DOHH2 (cell line): Measurements from ENCODE around the gene IMPG1.
A peak's percentile ranks its signal among the peaks of the same experiment; 100 is the strongest.

ENCODE experiments used
- H3F3A ChIP-seq: fragments of 200-600 bp; sonication (generic), shearing (Covaris generic); 2 replicates; pipeline ENCODE4 v1.6.0; 2016; ENCODE audit warnings: antibody characterized with exemption, mild to moderate bottlenecking; ENCODE audit not compliant: control insufficient read depth, insufficient read depth
- H3K27ac ChIP-seq: fragments of 200-600 bp; sonication (generic); 2 replicates; pipeline ENCODE4 v1.5.1; 2014; ENCODE audit warnings: low read depth, mild to moderate bottlenecking, low read length, moderate library complexity
- H3K27me3 ChIP-seq: fragments of 200-600 bp; sonication (generic); 2 replicates; pipeline ENCODE4 v1.6.1; 2014; ENCODE audit warnings: mild to moderate bottlenecking, low read length, mixed read lengths; ENCODE audit not compliant: control insufficient read depth
- H3K36me3 ChIP-seq: fragments of 200-600 bp; sonication (generic); 2 replicates; pipeline ENCODE4 v1.6.1; 2014; ENCODE audit warnings: mild to moderate bottlenecking, low read length, moderate library complexity, mixed read lengths; ENCODE audit not compliant: control insufficient read depth
- H3K4me1 ChIP-seq: fragments of 200-600 bp; sonication (generic); 2 replicates; pipeline ENCODE4 v1.6.1; 2014; ENCODE audit warnings: mild to moderate bottlenecking, low read length, mixed read lengths; ENCODE audit not compliant: control insufficient read depth
- H3K4me2 ChIP-seq: fragments of 200-600 bp; sonication (generic); 2 replicates; pipeline ENCODE4 v1.6.0; 2014; ENCODE audit warnings: mild to moderate bottlenecking, low read length, moderate library complexity
- H3K4me3 ChIP-seq: fragments of 200-600 bp; sonication (generic); 2 replicates; pipeline ENCODE4 v1.5.1; 2014; ENCODE audit warnings: mild to moderate bottlenecking, low read length, mixed read lengths
- H3K79me2 ChIP-seq: fragments of 200-600 bp; sonication (generic); 2 replicates; pipeline ENCODE4 v1.6.1; 2014; ENCODE audit warnings: mild to moderate bottlenecking, low read length, mixed read lengths; ENCODE audit not compliant: control insufficient read depth
- H3K9me2 ChIP-seq: fragments of 200-600 bp; sonication (generic); replicated peaks from 2 replicates; pipeline ENCODE4 v1.6.1; 2014; ENCODE audit warnings: mild to moderate bottlenecking, low read length, mixed read lengths; ENCODE audit not compliant: control insufficient read depth
- H3K9me3 ChIP-seq: fragments of 200-600 bp; sonication (generic); 2 replicates; pipeline ENCODE4 v1.6.1; 2014; ENCODE audit warnings: antibody characterized with exemption, low read length, mixed read lengths; ENCODE audit not compliant: control insufficient read depth, insufficient read depth
- H4K20me1 ChIP-seq: fragments of 200-600 bp; sonication (generic); 2 replicates; pipeline ENCODE4 v1.6.0; 2014; ENCODE audit warnings: low read depth, mild to moderate bottlenecking, antibody characterized with exemption, low read length, moderate library complexity; ENCODE audit not compliant: control insufficient read depth, insufficient read depth
- CTCF ChIP-seq: fragments of 200-600 bp; sonication (generic); IDR thresholded peaks from one replicate; pipeline ENCODE4 v1.5.1; 2014; ENCODE audit warnings: antibody characterized with exemption, mild to moderate bottlenecking, low read depth, low read length; ENCODE audit not compliant: poor library complexity, severe bottlenecking
- EZH2phosphoT487 ChIP-seq: fragments of 200-600 bp; sonication (generic); IDR thresholded peaks from 2 replicates; pipeline ENCODE4 v1.6.1; 2017; ENCODE audit warnings: borderline replicate concordance, mild to moderate bottlenecking, antibody characterized with exemption, low read length, moderate library complexity, mixed read lengths

IMPG1 gene

GRCh38 chr6:75933387-75933975 is 139.0 kb downstream of the IMPG1 start:
- no peak for TF ChIP-seq EZH2phosphoT487
- TF ChIP-seq CTCF: no peak
- no peaks in the 10 kb centered on the region for H3K9me3 ChIP-seq
- H3K27ac ChIP-seq: no peak overlapping the region
- no peak overlapping the region for H3K4me2 ChIP-seq
- no peaks in the 10 kb centered on the region for H3K9me2 ChIP-seq
- peaks cover 6% of the 10 kb centered on the region; the same call in 1 of the 2 replicates for H3K27me3 ChIP-seq
- no peaks in the 10 kb centered on the region for H3K79me2 ChIP-seq
- no peak overlapping the region for H3K4me3 ChIP-seq
- no peaks in the 10 kb centered on the region for H4K20me1 ChIP-seq
- H3K4me1 ChIP-seq: no peaks in the 10 kb centered on the region
- H3K36me3 ChIP-seq: no peaks in the 10 kb centered on the region
- no peaks in the 10 kb centered on the region for H3F3A ChIP-seq

GRCh38 chr6:75932067-75932466 is 140.4 kb downstream of the IMPG1 start:
- Histone ChIP-seq H3K79me2 (no peaks in the 10 kb centered on the region), H3K9me2 (no peaks in the 10 kb centered on the region), H3K4me3 (no peak overlapping the region), H3K4me1 (no peaks in the 10 kb centered on the region), H3K9me3 (no peaks in the 10 kb centered on the region), H3F3A (no peaks in the 10 kb centered on the region), H3K36me3 (no peaks in the 10 kb centered on the region), H4K20me1 (no peaks in the 10 kb centered on the region), H3K27ac (no peak overlapping the region), H3K27me3 (peaks cover 6% of the 10 kb centered on the region; the same call in 1 of the 2 replicates), H3K4me2 (no peak overlapping the region)
- TF ChIP-seq EZH2phosphoT487 (no peak), CTCF (peak; percentile 69)

DNA sequence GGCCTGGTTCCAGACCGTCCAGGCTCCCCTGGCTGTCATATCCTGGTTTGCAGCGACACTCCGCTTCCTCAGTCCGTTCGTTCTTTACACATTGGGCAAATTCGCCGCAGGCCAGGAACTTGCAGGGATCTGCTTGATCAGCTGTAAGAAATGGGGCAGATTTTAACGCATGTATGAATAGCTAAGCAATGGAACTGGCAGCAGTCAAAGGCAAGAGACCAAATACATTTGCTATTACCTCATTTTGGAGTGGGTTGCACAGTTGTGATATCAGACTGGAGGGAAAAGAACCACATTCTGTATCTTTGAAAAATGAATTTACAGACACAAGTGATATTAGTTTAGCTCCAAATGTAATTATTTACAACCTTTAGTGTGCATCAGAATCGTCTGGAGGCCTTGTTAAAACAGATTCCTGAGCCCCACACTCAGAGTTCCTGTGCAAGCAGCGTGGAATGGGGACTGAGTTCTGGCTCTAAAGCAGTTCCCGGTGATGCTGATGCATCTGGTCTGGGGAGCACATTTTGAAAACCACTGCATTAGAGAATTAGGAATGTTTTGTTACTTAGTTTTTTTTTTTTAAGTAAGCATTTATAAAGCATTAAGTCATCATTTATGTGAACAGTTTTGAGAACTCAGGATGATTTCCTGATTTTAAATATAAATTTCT is 141.3 kb downstream of the IMPG1 start:
- H3K36me3 ChIP-seq: no peaks in the 10 kb centered on the region
- H4K20me1 ChIP-seq: no peaks in the 10 kb centered on the region
- H3K79me2 ChIP-seq: no peaks in the 10 kb centered on the region
- H3K27me3 ChIP-seq: peaks cover 7% of the 10 kb centered on the region; the same call in 1 of the 2 replicates
- no peaks in the 10 kb centered on the region for H3K9me2 ChIP-seq
- H3K4me3 ChIP-seq: no peak overlapping the region
- no peaks in the 10 kb centered on the region for H3K4me1 ChIP-seq
- H3K4me2 ChIP-seq: no peak overlapping the region
- no peaks in the 10 kb centered on the region for H3K9me3 ChIP-seq
- no peak for TF ChIP-seq CTCF
- no peak for TF ChIP-seq EZH2phosphoT487
- H3K27ac ChIP-seq: no peak overlapping the region
- no peaks in the 10 kb centered on the region for H3F3A ChIP-seq
